BJ (cell line): ENCODE data around the gene SMOC2. TPM values are rescaled to one million over a fixed set of nuclear protein-coding genes. Genes with fewer than 3 reads are reported as not detected.

Experiments used
- CTCF ChIA-PET: fragments of 350-600 bp; formaldehyde crosslinking; extraction: SDS; loops from one replicate; lab custom pipeline; 2021; ENCODE audit warnings: antibody characterized with exemption, inconsistent platforms; lab: Yijun Ruan, JAX
- POLR2A ChIA-PET: fragments of 300-600 bp; sonication (Branson Sonifier 250); formaldehyde crosslinking; extraction: SDS; loops from one replicate; lab custom pipeline; 2021; ENCODE audit warnings: antibody characterized with exemption; lab: Charles Lee
- DNase-seq: peaks from one replicate; pipeline ENCODE4 v3.0.0-alpha.2; 2011; ENCODE audit warnings: low read depth
- H3K27me3 ChIP-seq: 2 replicates; pipeline ENCODE4 v1.6.0; 2011; ENCODE audit warnings: low read length; ENCODE audit not compliant: control insufficient read depth, insufficient read depth
- H3K36me3 ChIP-seq: 2 replicates; pipeline ENCODE4 v1.5.1; 2011; ENCODE audit warnings: low read length; ENCODE audit not compliant: control insufficient read depth, insufficient read depth
- H3K4me3 ChIP-seq: 2 replicates; pipeline ENCODE4 v1.5.1; 2011; ENCODE audit warnings: low read depth, mild to moderate bottlenecking, control low read depth, low read length
- polyA plus RNA-seq: library from polyadenylated mRNA; depleted of rRNA; stranded (reverse); fragments of >200 nt; gene quantifications from 2 replicates; pipeline ENCODE4 v1.2.3, GENCODE V29; 2011
- TF ChIP-seq, protein P1 (sequence below): IDR thresholded peaks from 2 replicates; pipeline ENCODE4 v1.5.1; 2011; ENCODE audit warnings: low read depth, mild to moderate bottlenecking, control low read depth, inconsistent platforms, low read length, moderate library complexity; ENCODE audit not compliant: insufficient read depth

SMOC2 gene
- polyA plus RNA-seq, 1 experiment = not detected

DNA sequence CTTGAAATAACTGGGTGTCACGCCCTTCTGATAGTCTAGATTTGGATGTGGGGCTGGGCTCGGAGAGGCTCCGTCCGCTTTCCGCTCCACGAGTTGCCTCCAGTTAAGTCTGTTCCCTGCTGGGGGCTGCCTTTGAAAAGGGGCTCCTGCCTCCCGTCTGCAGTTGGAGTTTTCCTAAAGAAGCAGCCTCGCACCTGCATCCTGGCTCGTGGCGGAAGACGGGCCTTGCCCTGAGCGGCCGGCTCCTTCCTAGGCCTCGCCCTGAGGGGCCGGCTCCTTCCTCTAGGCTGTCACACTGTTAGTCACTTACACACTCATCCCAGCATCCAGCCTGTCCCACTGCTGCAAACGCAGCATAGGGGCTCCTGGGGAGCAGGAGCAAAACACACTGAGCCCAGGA lies 74.4 kb downstream of the SMOC2 start:
- TF ChIP-seq, protein P1, sequence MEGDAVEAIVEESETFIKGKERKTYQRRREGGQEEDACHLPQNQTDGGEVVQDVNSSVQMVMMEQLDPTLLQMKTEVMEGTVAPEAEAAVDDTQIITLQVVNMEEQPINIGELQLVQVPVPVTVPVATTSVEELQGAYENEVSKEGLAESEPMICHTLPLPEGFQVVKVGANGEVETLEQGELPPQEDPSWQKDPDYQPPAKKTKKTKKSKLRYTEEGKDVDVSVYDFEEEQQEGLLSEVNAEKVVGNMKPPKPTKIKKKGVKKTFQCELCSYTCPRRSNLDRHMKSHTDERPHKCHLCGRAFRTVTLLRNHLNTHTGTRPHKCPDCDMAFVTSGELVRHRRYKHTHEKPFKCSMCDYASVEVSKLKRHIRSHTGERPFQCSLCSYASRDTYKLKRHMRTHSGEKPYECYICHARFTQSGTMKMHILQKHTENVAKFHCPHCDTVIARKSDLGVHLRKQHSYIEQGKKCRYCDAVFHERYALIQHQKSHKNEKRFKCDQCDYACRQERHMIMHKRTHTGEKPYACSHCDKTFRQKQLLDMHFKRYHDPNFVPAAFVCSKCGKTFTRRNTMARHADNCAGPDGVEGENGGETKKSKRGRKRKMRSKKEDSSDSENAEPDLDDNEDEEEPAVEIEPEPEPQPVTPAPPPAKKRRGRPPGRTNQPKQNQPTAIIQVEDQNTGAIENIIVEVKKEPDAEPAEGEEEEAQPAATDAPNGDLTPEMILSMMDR = no peak
- ChIA-PET POLR2A (no interaction called here), CTCF (no interaction called here)
- Histone ChIP-seq H3K36me3 (no peaks in the 10 kb centered on the region), H3K4me3 (no peak overlapping the region), H3K27me3 (no peaks in the 10 kb centered on the region)
- DNase-seq = no peak

DNA sequence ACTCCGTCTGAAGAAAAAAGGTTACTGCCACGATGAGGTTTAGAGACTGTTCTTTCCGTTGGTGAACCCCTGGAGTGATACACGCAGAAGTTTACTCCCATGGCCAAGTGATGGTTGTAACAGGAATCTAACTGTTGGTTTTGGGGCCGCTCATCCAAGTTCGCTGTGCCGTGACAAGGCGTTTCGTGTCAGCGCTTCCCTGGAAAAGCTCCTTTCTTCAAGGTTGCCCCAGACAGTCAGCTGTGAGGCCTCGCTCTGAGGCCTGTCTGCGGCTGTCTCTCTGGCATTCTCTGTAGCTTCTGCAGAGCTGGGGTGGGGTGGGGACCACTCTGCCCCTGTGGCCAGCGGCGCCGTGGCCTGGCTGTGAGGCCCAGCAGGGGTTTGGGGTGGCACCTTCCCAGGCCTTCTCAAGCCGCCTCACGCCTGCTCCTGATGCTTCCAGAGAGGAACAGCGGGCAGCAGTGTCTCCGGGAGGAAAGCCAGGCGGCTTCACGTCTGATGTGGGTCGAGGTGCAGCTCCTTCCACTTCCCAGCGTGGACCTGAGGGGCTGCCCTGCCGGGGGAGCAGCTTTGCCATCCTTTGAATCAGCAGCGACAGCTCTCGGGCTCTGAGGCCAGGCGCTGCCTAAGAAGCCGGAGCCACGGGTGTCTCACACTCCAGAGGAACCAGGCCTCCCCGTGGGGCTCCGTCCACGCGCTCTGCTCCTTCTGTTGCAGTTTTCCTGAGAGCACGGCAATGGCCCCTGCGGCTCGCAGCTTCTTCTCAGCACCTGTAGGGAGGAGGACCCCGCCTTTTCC lies 76.2 kb downstream of the SMOC2 start:
- CTCF ChIA-PET = no interaction called here
- TF ChIP-seq, protein P1 = no peak

DNA sequence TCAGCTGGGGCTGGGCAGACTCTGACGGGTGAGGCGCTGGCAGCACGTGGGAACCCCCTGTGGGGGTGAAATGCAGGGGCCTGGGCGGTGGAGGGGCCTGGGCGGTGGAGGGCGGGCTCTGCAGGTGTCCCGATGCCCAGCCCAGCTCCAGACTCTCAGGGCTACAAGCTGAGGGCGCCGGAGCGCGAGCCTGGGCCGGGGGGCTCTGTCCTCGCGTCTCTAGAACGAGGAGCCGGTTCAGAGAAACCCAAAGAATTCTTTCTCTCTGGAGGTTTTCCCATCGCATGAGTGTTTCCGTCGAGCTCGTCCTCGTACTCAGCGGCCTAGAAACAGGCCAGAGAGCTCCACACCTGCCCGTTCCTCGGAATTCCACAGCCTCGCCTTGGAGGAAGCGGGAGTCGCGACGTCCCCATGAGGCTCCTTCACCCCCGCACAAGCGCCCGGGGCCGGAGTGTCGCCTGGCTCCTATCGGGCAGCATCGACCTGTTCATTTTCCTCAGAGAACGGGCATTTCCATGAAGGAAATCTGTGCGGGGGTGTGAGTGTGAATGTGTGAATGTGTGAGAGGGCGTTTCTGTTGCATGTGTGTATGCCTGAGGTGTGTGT lies 76.9 kb downstream of the SMOC2 start:
- no peaks in the 10 kb centered on the region for H3K27me3 ChIP-seq
- DNase-seq = no peak
- TF ChIP-seq, protein P1 = no peak
- no peaks in the 10 kb centered on the region for H3K36me3 ChIP-seq
- H3K4me3 ChIP-seq = no peak overlapping the region
- ChIA-PET CTCF (no interaction called here), POLR2A (no interaction called here)

More for the DNA sequence above, 76.2 kb downstream of the SMOC2 start:
- Histone ChIP-seq H3K36me3 (no peaks in the 10 kb centered on the region), H3K27me3 (no peaks in the 10 kb centered on the region), H3K4me3 (no peak overlapping the region)
- DNase-seq = no peak
- POLR2A ChIA-PET = no interaction called here

DNA sequence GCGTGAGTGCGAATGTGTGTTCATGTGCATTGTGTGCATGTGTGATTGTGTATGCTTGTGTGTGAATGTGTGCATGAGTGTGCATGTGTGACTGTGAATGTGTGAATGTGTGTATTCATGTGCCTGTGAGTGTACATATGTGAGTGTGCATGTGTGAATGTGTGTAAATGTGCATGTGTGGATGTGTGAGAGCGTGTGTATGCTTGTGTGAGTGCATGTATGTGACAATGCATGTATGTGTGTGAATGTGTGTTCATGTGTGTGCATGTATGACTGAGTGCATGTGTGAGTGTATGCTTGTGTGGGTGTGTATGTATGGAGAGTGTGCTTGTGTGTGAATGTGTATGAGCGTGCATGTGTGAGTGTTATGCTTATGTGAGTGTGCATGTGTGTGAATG lies 77.4 kb downstream of the SMOC2 start:
- POLR2A ChIA-PET = no interaction called here
- no peaks in the 10 kb centered on the region for H3K27me3 ChIP-seq
- no peaks in the 10 kb centered on the region for H3K36me3 ChIP-seq
- no peak overlapping the region for H3K4me3 ChIP-seq
- CTCF ChIA-PET = no interaction called here
- no peak for DNase-seq
- TF ChIP-seq, protein P1 = no peak

DNA sequence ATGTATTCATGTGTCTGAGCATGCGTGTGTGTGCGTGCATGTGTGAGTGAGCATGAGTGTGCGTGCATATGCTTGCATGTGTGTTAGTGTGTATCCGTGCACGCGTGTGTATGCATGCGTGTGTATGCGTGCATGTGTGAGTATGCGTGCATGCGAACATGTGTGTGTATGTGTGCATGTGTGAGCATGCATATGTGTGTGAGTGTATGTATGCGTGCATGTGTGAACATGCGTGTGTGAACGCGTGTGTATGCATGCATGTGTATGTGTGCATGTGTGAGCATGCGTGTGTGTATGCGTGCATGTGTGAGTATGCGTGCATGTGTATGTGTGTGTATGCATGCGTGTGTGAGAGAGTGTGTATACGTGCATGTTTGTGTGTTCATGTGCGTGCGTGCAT lies 77.9 kb downstream of the SMOC2 start:
- TF ChIP-seq, protein P1 = no peak
- Histone ChIP-seq H3K36me3 (no peaks in the 10 kb centered on the region), H3K4me3 (no peak overlapping the region), H3K27me3 (no peaks in the 10 kb centered on the region)
- DNase-seq = no peak
- ChIA-PET POLR2A (no interaction called here), CTCF (no interaction called here)
